Kidney (tissue), 14 donors: ENCODE measurements around the gene CYB561A3. TPM values are rescaled to one million over a fixed set of nuclear protein-coding genes. Genes with fewer than 3 reads are reported as not detected.
A peak's percentile ranks its signal among the peaks of the same experiment; 100 is the strongest.

Experiments used
- DNase-seq, 5 donors: peaks; one replicate each; pipeline ENCODE4 v3.0.0-alpha.2; 2013 to 2020
- FAIRE-seq: peaks from 2 replicates; lab custom pipeline; 2012; peaks lifted over from hg19 to GRCh38; lab: Jason Lieb, UNC
- H3K27ac ChIP-seq, 2 donors: one replicate each; pipeline ENCODE4 v1.7.0; 2013; ENCODE audit warnings: low read depth in 2 of 2, low read length in 2 of 2, inconsistent platforms in 1 of 2
- H3K27me3 ChIP-seq: one replicate; pipeline ENCODE4 v1.7.1; 2013; ENCODE audit warnings: low read length, inconsistent platforms; ENCODE audit not compliant: control insufficient read depth, insufficient read depth
- H3K36me3 ChIP-seq, 3 donors: one replicate each; pipeline versions ENCODE4 v1.7.0 to v1.7.1; 2013; ENCODE audit warnings: low read length in 3 of 3, control low read depth in 1 of 3, inconsistent platforms in 1 of 3; ENCODE audit not compliant: insufficient read depth in 3 of 3, control insufficient read depth in 2 of 3
- H3K4me1 ChIP-seq, 3 donors: one replicate each; pipeline versions ENCODE4 v1.7.0 to v1.7.1; 2013; ENCODE audit warnings: low read length in 3 of 3, inconsistent platforms in 1 of 3, low read depth in 1 of 3; ENCODE audit not compliant: control insufficient read depth in 2 of 3, insufficient read depth in 2 of 3
- H3K4me3 ChIP-seq, 3 donors: one replicate each; pipeline versions ENCODE4 v1.7.0 to v1.8.1; 2013; ENCODE audit warnings: low read length in 3 of 3, control low read depth in 1 of 3, inconsistent platforms in 1 of 3
- H3K9ac ChIP-seq, 3 donors: one replicate each; pipeline versions ENCODE4 v1.7.0 to v1.7.1; 2013; ENCODE audit warnings: low read length in 3 of 3, control low read depth in 1 of 3, inconsistent platforms in 1 of 3
- H3K9me3 ChIP-seq, 3 donors: one replicate each; pipeline versions ENCODE4 v1.7.0 to v1.7.1; 2013; ENCODE audit warnings: low read length in 3 of 3, control low read depth in 1 of 3, inconsistent platforms in 1 of 3; ENCODE audit not compliant: control insufficient read depth in 2 of 3, insufficient read depth in 1 of 3
- CTCF ChIP-seq: IDR thresholded peaks from 3 replicates; pipeline ENCODE4 v1.5.1; 2012; ENCODE audit warnings: mild to moderate bottlenecking, moderate library complexity, borderline replicate concordance; ENCODE audit not compliant: insufficient read depth; ENCODE audit errors: extremely low read depth
- intact Hi-C: fragments of 100-400 bp; cut with DNase I; formaldehyde crosslinking; loops from one replicate; pipeline ENCODE4 v1.11.1; 2022
- polyA plus RNA-seq: library from polyadenylated mRNA; stranded (reverse); fragments of 350-450 nt; fragmentation: Illumina TruSeq; extraction: RNeasy Lipid Tissue Mini Kit (QIAGEN cat#74804); gene quantifications from one replicate; pipeline ENCODE4 v1.2.3, GENCODE V29; 2014; ENCODE audit warnings: low read depth, low replicate concordance; ENCODE audit not compliant: insufficient read depth
- total RNA-seq: library from RNA; stranded (reverse); fragmentation: NEBNext Ultra II Directional; extraction: Animal tissue kit (Norgen Biotek cat#: 25700); gene quantifications from one replicate; pipeline ENCODE4 v1.2.1, GENCODE V29; 2021
- donor health status: control.
- donor health status: control.
- donor health status: control.
- donor health status: control.
- donor health status: control.
- donor health status: DM: yes; HTN: yes; CAD: no.
- donor health status: Normal renal cell carcinoma (clear cell type).

Gene CYB561A3
- total and polyA plus RNA-seq, 2 donors from 2014 or later, result 29.7 to 36.8 TPM

- intact Hi-C loops, result no loop called here
- FAIRE-seq, result no peak
- no peak for TF ChIP-seq CTCF
These were observed 51.9 kb downstream of the CYB561A3 start for GRCh38 chr11:61309739-61310138.

GRCh38 chr11:61309141-61309540 is 52.5 kb downstream of the CYB561A3 start:
- Histone ChIP-seq H3K36me3 (peaks cover 32 to 87% (median 61%) of the 10 kb centered on the region in 3 donors), H3K4me3 (no peak overlapping the region), H3K27ac (no peak overlapping the region), H3K4me1 (no peaks in the 10 kb centered on the region), H3K27me3 (no peaks in the 10 kb centered on the region), H3K9ac (no peak overlapping the region), H3K9me3 (no peaks in the 10 kb centered on the region)
- no peak for TF ChIP-seq CTCF
- peak in 2 of 5 donors; percentile 34 to 55 for DNase-seq
- intact Hi-C loops, result no loop called here
- no peak for FAIRE-seq

More at GRCh38 chr11:61309739-61310138, 51.9 kb downstream of the CYB561A3 start:
- no peak overlapping the region for H3K27ac ChIP-seq
- no peak overlapping the region for H3K4me3 ChIP-seq
- H3K4me1 ChIP-seq, result no peaks in the 10 kb centered on the region
- no peaks in the 10 kb centered on the region for H3K9me3 ChIP-seq
- H3K27me3 ChIP-seq, result no peaks in the 10 kb centered on the region
- no peak overlapping the region for H3K9ac ChIP-seq
- no peak for DNase-seq
- peaks cover 32 to 93% (median 66%) of the 10 kb centered on the region in 3 donors for H3K36me3 ChIP-seq

- H3K9ac ChIP-seq, result no peak overlapping the region
- intact Hi-C loops, result no loop called here
- H3K4me3 ChIP-seq, result no peak overlapping the region
- no peak for FAIRE-seq
- H3K36me3 ChIP-seq, result peaks cover 22 to 79% (median 57%) of the 10 kb centered on the region in 3 donors
- no peaks in the 10 kb centered on the region for H3K4me1 ChIP-seq
- DNase-seq, result peak in 1 of 5 donors; percentile 12
- no peaks in the 10 kb centered on the region for H3K27me3 ChIP-seq
- no peak for TF ChIP-seq CTCF
- H3K9me3 ChIP-seq, result no peaks in the 10 kb centered on the region
- H3K27ac ChIP-seq, result no peak overlapping the region
These were observed 54.3 kb downstream of the CYB561A3 start for GRCh38 chr11:61307354-61307753.

GRCh38 chr11:61306221-61306620 is 55.5 kb downstream of the CYB561A3 start:
- FAIRE-seq (no peak), DNase-seq (no peak)
- Histone ChIP-seq H3K27ac (no peak overlapping the region), H3K9me3 (no peaks in the 10 kb centered on the region), H3K27me3 (no peaks in the 10 kb centered on the region), H3K4me1 (no peaks in the 10 kb centered on the region), H3K36me3 (peaks cover 25 to 79% (median 56%) of the 10 kb centered on the region in 3 donors), H3K9ac (no peak overlapping the region), H3K4me3 (no peak overlapping the region)
- intact Hi-C loops, result no loop called here
- TF ChIP-seq CTCF, result no peak
